Medulla oblongata (tissue), 1 donor: ENCODE data around the gene KCNQ5.

Experiments
- DNase-seq: peaks from one replicate; pipeline ENCODE4 v3.0.0-alpha.2; 2015; ENCODE audit errors: extremely low spot score

The KCNQ5 gene

DNA sequence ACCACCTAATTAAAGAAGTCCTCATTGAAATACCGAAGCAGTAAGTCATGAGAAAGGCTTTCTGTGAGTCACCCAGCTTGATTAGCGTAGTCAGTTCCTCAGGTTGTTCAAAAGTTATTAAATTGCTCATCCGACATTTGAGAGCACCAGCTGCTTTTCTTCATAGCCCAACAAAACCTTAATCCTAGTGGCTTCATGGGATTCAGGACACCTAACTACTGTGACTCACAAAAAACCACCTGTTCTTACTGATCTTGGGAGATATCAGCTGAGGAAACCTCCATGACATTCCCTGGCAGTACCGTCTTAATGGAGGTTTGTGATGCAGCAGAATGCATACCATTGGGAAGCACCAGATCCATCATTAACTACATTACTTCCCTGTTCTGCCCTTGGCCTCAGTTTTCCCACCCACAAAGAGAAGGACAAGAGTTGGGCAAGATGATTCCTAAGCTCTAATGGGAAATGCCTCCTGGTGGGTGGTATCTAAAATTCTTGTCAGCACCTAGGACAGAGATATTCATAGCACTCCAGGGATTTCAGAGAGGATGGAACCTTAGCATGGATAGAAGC is 499.6 kb downstream of the KCNQ5 start:
- no peak for DNase-seq

- no peak for DNase-seq
These were observed 501.9 kb downstream of the KCNQ5 start for GRCh38 chr6:73123632-73124329.

DNA sequence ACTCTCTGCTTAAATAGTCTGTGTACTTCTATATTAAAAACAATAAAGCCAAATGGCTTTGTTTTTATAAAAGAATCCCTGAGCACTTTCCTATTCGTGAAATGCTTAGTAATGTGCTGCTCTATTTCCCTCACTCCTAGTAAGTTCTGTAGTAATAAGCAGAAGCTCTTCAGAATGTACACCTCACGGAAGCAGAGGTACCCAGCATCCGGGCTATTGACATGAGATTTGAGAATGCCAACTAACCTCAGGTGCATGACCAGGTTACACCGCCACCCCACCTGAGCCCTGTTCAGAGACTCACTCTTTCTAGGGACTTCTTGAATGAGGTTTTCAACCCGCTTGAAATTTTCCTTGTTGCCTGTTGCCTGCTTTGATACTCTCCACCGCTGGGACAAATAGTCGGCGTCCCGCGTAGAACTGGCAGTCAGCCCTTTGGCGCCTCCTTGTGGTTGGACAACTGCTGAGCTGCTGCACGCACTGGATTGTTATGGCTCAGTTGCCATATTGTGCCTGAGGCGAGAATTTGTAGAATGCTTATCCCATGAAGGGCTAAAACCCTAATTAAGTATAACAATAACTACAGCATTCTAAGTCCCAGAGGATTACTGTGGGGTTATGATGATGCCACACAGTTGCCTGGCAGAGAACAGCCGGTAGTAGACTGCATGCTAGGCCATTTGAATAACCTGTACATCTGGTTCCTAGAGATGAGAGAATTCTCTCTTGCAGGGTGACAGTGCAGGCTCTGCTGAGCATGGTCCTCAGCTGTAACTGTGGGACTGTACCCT is 508.0 kb downstream of the KCNQ5 start:
- peak; percentile 84 for DNase-seq

- DNase-seq, result no peak
These were observed 509.8 kb downstream of the KCNQ5 start for GRCh38 chr6:73131706-73132105.

DNA sequence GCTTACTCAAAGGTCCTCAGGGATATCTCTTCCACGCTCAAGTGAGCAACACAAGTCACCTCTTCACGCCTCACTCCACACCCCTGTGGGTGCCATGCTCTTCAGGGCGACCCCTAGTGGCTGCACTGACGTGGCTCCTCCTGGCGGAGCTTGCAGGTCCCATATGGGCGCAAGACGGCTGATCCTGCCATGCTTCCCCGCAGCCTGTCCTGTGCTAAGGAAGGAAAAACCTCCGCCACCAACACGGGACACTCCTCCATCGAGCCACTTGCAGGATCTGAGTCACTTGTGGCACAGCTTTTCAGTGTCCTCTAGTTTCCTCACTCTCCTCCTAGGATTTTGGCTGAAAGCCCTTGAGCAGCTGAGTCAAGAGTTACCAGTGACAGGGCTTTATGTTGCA is 512.7 kb downstream of the KCNQ5 start:
- DNase-seq, result no peak

GRCh38 chr6:73139681-73140383 is 518.0 kb downstream of the KCNQ5 start:
- no peak for DNase-seq

DNA sequence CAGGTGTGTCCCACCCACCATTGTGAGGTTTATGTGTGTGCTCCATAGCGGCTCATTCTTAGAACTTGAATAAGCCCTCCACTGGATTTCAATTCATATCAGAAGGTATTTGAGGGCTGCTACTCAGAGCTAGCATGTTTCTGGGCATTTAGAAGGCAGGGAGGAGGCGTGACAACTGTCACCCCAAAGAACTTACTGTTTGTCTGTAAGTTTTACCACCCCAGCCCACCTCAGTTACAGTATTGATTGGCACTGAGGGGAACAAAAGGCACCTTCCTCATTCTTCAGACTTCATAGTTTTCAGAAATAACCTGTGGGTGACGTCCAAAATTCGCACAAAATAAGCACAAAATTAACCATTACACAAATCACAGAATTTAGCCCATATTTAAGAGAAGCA is 521.7 kb downstream of the KCNQ5 start:
- DNase-seq, result no peak

- no peak for DNase-seq
These were observed 522.7 kb downstream of the KCNQ5 start for GRCh38 chr6:73144516-73144915.

- DNase-seq, result no peak
These were observed 523.8 kb downstream of the KCNQ5 start for GRCh38 chr6:73145690-73146089.

GRCh38 chr6:73151732-73152131 is 529.9 kb downstream of the KCNQ5 start:
- DNase-seq, result no peak

DNA sequence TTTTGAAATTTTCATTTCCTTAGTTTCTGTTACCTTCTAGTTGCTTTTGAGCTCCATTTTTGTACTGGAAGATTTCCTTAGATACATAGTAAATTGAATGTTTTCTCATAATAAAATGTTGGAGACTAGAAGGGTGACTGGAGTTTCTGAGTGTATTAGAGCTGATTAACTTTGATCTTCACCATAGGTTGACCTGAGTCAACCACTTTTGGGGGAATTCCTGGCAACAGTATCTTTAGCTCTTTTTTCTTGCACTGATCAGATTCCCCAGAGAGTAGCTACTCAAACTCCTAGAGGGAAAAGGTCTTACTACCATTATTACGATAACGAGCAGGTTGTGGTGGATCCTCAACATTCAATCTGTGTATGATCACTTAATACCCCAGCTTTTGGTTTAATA is 530.7 kb downstream of the KCNQ5 start:
- no peak for DNase-seq

- DNase-seq, result no peak
These were observed 531.3 kb downstream of the KCNQ5 start for GRCh38 chr6:73152966-73153757.

GRCh38 chr6:73156793-73157767 is 535.2 kb downstream of the KCNQ5 start:
- no peak for DNase-seq

GRCh38 chr6:73157870-73158269 is 536.0 kb downstream of the KCNQ5 start:
- DNase-seq, result no peak

DNA sequence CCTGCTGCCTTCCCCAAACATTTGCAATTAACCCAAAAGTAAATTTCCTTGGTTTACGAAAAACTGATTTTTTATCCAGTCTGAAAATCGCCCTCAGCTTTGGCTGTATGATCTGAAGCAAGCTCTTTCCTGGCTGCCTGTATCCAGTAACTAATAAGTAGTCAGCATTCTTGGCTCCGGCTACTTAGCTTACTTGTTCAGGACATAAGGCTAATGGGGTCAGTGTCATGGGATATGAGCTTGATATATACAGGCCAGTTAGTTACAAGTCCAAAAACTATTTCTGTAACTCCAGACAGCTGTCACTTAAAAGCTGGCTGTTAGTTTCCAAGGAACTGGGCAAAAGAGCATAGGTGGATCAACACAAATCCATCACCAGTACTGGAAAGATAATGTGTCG is 547.2 kb downstream of the KCNQ5 start:
- no peak for DNase-seq

GRCh38 chr6:73169633-73170032 is 547.8 kb downstream of the KCNQ5 start:
- DNase-seq, result no peak

DNA sequence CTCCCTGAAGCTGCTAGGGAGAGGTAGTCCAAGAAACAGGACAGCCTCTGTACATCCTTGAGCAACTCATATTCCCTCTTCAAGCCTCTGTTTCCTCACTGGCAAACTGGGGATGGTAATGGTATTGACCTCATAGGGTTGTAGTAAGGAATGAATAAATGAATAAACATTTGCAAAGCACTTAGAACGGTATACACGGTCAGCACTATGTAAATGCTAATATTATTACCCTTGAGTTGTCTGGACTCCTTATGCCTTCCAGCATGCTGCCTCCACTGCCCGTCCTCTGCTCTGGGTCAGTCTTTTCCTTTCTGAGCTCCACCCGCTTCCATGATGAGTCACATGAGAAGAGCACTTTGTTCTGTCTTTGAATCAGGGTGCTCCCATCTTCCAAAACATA is 552.8 kb downstream of the KCNQ5 start:
- no peak for DNase-seq

- no peak for DNase-seq
These were observed 554.2 kb downstream of the KCNQ5 start for GRCh38 chr6:73176057-73176456.

- DNase-seq, result no peak
These were observed 555.5 kb downstream of the KCNQ5 start for GRCh38 chr6:73177221-73177944.
